CD4-positive, alpha-beta T cell treated with Interleukin-6 at 100 ng/mL for 8 hours (primary cell): ENCODE measurements around the gene UBTD1.
"Not testable (repeated sequence)": the region's sequence is repeated elsewhere in the genome, so short reads cannot be mapped to it uniquely, and the experiment has no call there.

ENCODE experiments used
- DNase-seq: peaks from one replicate; pipeline ENCODE4 v3.0.0-alpha.2; 2020; ENCODE audit warnings: mixed read lengths, low spot score

UBTD1 gene

GRCh38 chr10:97538839-97539238, 40.1 kb downstream of the UBTD1 start:
- no peak for DNase-seq

DNA sequence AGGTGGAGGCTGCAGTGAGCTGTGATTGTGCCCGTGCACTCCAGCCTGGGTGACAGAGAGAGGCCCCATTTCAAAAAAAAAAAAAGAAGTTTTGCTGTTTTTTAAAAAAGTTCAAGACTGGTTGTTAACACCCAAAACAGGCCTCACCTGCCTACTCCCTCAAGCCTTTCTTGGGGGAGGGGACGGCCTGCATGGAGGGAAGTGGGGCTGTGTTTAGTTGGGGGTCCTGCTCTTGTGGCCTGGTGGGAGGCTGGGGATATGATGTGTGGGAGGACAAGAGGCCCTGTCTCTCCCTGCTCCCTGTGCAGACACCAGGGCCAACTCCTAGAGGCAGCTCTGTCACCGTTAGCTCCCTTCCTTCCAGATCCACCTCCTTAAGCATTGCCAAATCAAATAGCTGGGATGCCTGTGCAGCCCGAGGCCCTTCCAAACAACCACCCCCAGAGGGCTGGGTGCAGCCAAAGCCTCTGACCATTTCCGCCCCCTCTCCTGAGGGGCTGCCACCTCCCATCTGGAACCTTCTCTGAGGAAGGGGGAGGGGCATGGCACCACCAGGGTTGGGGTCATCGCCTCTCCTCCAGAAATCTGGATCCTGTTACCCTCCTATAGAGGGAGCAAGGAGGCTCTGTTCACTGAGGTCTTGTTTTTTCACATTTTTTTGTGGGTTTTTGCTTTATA, 40.9 kb downstream of the UBTD1 start:
- DNase-seq: no peak

- DNase-seq: no peak
Observed at GRCh38 chr10:97540669-97541500, 42.2 kb downstream of the UBTD1 start.

DNA sequence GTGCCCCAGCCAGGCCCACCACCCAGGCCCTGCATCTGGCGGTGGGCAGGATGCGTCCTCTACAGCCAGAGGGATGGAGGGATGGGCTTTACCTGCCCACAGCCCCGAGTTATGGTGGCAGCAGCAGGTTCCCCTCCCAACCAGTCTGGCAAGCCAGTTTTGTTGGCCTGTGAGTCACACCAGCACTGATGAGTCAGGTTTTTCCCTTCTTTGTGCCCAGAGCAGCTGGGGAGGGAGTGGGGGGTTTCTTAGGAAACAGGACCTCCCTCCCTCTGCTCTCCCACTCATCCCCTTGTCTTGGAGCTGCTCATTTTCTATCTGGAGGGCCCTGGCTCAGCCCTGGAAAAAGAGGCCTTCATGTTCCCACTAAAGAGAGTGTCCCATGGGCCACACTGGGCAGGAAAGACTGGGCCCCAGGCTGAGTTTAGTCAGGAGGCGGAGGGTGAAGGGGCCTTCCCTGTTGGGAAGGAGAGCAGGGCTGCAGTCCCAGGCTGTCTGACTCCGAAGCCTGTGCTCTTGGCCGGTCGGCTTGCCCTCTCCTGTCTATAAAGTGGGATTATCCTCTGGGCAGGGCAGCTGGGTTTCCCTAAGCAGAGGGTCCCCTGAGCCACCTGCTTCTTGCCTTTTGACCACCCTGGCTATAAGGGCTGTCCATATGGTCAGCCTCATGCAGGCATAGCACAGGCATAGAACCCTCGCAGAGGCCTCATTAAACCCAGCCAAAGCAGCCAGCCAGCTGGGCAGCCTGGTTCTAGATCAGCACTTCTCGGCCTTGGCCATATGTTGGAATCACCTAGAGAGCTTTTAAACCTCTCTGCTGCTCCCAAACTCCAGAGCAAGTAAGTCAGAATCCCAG, 43.7 kb downstream of the UBTD1 start:
- DNase-seq: no peak

DNA sequence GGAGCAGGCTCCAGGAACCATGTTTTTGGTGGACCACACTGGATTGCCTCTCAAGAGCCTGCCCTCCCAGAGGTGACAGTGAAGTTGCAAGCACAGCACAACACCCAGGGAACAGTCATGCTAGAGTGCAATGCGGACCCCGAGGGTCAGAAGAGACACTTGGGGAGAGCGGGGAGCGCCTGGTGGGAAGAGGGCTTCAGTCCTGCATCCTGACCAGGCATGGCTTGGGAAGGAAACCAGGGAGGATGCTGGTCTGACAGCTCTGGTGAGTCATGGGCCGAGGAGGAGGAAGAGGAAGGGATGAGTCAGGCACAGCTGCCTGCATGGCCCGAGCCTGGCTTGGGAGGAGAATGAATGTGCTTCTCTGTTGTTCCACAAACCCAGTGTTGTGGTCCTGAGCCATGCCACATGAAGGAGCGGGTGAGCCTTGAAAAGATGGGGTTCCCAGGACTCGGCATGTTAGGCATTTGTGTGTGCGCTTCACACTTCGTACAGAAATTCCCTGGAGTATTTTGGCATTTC, 44.4 kb downstream of the UBTD1 start:
- DNase-seq: peak; percentile 3

DNA sequence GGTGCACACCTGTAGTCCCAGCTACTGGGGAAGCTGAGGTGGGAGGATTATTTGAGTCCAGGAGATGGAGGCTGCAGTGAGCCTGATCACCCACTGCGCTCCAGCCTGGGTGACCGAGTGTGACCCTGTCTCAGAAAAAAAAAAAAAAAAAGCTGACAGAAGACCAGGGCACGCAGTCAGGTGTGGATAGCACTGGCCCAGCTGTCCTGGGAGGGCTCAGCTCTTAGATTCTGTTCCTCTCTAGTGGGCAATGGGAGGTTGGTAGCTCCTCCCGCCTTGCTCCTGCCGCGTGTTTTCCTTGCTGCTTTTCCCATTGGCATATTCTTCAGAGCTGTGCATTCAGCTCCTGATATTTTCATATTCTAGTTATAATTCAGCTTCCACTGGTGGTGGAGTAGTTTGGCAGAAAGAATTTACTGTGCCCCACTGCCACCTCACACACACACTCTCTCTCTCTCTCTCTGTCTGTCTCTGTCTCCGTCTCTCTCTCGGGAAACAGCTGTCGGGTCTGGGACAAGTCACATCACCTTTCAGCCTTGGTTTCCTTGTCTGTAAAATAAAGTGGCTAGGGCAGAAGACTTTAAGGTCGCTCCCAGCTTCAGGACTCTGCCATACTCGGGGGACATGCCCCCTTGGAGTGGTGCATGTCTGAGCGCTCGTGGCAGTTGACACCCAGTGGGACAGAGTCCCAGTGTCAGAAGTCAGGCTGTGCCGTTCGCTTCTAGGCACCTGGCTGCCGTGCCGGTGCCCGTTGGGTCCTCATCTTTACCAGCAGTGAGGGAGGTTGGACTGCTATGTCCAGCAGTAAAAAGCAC, 47.9 kb downstream of the UBTD1 start:
- DNase-seq: no peak

DNA sequence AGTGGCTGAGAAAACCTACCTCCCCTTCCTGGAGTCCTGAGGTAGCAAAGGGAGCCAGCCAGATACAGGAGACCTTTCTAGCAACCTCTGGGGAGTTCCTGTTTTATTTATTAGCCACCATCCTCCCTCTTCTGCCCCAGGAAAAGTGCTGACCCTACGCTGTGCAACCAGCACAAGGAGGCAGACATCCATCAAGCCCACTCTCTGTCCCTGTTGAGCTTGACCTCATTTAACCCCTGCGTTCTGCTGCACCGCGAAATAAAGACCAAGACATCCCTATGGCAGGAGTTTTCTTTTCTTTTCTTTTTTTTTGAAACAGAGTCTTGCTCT, 48.5 kb downstream of the UBTD1 start:
- no peak for DNase-seq

- no peak for DNase-seq
Observed at GRCh38 chr10:97547962-97548361, 49.2 kb downstream of the UBTD1 start.

GRCh38 chr10:97548828-97549455, 50.2 kb downstream of the UBTD1 start:
- no peak for DNase-seq

GRCh38 chr10:97549587-97550322, 51.0 kb downstream of the UBTD1 start:
- no peak for DNase-seq

GRCh38 chr10:97550336-97551149, 51.8 kb downstream of the UBTD1 start:
- DNase-seq: no peak

GRCh38 chr10:97551271-97551670, 52.5 kb downstream of the UBTD1 start:
- DNase-seq: no peak

DNA sequence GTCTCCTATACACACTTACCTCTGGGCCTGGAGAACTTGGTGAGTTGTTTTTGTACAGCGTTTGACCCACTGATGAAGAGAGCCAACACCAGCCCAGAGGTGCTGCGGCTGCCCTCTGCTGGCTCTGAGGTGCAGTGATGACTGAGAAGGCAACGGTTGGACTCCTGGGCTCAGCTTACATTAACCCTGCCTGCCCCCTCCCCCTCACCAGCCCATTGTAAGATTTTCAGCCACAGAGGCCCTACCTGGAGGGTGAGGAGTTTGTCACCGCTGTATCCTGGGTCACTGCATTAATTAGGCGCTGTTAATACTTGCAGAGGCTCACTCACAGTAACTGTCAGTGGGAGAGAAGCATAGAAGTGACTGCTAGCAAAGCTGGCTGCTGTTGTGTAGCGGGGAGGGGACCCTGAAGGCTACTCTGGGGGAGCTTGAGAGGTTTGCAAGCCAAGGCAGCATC, 54.9 kb downstream of the UBTD1 start:
- peak; percentile 54 for DNase-seq

- not testable (repeated sequence) for DNase-seq
Observed at GRCh38 chr10:97554336-97554735, 55.6 kb downstream of the UBTD1 start.

DNA sequence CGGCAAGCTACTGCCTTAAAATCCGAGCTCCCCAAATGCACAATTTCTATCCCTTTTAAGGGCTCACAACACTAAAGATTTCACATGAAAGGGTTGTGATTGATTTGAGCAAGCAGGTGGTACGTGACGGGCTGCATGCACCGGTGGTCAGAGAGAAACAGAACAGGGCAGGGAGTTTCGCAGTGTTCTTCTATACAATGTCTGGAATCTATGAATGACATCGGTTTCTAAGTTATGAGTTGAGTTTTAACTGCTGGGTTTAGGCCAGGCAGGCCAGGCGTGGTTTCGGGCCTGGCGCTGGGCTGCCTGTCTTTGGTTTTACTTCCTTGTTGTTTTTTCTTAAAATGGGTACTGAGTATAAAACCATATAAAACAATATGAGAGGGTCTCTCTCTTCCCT, 56.8 kb downstream of the UBTD1 start:
- DNase-seq: not testable (repeated sequence)

DNA sequence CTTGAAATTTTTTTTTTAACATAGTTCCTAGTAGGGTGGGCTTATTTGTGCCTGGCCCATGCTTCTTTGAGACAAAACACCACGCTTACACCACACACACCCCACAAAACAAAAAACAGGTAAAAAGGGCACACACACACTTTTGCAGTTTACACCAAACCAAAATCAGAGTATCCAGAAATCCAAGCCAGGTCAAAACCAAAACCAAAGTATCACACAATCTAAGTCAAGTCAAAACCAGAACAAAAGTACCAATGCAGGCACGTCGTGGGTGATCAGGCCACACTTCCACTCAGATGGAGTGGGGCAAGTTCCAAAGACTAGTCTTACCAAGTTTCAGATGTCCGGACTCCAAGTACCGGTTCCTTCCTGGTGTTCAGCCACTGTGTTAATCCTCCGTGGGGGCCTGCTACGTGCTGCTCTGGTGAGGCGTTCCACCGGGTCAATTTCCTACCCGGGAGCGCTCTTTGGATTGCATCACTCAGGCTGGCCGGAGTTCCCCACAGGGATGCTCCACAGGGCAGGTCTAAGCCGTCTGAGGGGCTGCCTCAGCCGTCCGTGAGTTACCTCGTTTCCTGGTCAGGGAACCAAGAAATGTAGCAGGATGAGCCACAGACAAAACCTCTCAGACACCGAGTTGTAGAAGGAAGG, 62.1 kb downstream of the UBTD1 start:
- DNase-seq: not testable (repeated sequence)

DNA sequence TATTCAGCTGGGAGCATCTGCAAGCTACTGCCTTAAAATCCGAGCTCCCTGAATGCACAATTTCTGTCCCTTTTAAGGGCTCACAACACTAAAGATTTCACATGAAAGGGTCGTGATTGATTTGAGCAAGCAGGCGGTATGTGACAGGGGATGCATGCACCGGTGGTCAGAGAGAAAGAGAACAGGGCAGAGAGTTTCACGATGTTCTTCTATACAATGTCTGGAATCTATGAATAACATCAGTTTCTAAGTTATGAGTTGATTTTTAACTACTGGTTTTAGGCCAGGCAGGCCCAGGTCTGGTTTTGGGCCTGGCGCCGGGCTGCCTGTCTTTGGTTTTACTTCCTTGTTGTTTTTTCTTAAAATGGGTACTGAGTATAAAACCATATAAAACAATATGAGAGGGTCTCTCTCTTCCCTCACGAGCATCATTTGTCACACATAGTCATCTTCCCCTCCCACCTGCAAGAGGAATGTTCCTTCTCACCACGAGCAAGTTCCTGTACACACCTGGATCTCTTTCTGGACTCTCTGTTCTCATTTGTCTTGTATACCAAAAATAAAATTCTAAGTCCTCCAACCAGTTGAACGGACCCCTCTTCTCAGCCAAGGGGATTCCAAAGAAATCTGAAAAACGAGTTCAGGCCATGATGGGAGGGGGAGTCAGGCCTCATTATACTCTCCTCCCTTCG, 62.8 kb downstream of the UBTD1 start:
- not testable (repeated sequence) for DNase-seq

- not testable (repeated sequence) for DNase-seq
Observed at GRCh38 chr10:97562329-97562728, 63.6 kb downstream of the UBTD1 start.
